Measurements from ENCODE around the gene NOX4.
"Not testable (repeated sequence)": the region's sequence is repeated elsewhere in the genome, so short reads cannot be mapped to it uniquely, and the experiment has no call there.

The NOX4 gene

DNA sequence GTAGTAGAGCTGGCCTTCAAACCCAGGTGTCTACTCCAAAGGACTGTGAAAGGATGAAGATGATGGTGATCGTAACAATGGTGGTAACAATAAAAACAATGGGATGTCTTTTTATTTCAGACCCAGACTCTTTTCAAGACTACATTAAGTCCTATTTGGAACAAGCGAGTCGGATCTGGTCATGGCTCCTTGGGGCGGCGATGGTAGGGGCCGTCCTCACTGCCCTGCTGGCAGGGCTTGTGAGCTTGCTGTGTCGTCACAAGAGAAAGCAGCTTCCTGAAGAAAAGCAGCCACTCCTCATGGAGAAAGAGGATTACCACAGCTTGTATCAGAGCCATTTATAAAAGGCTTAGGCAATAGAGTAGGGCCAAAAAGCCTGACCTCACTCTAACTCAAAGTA is 196.2 kb downstream of the NOX4 start:
- not testable (repeated sequence) for DNase-seq (ENCODE audit: low spot score)

DNA sequence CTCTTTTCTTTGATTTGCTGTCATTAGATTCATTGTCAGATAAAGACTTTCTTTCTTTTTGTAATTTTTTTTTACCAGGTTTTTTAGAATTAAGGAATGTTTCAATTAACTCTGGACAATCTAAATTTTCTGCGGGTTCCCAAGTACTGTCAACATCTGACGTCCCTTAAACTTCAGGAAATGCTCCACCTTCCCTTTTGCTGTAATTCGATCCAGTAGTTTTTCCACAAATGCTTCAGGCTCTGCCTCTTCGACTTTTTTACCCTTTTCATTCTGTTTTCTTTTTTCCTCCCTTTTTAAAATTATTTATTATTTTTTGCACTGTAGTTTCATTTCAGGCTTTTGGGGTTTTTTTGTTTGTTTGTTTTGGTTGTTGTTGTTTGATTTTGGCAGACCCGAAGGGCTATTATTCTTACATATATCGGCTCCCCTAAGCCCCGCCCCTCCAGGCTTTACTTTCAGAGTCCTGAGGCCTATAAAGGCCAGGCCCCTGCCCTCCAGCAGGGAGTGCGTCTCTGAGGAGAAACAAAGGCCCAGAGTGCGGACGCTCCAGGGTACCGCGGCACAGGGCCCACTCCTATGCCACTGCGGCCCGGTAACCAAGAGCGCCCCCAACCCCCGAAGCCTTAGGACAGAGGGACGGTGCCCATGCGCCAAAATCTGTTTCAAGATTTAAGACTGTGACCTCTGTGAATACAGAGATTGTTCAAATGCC is 197.1 kb downstream of the NOX4 start:
- DNase-seq (ENCODE audit: low spot score) = no peak

DNA sequence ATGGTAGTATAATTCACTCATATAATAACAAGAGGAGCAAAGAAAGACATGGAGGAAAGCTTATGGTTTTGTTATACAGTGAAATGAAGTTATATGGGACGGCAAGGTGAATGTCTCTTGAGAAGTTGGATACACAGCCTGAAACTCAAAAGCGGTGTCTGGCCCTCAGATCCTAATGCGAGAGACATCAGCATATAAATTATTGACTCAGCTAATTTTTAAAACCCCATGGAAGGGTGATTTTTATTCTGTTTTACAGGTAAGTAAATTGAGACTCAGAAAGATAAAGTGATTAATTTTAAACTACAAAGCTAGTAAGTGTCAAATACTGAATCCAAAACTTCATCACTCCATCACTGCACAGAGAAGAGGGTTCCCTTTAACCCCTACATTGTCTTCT is 203.2 kb downstream of the NOX4 start:
- DNase-seq (ENCODE audit: low spot score) = not testable (repeated sequence)

DNA sequence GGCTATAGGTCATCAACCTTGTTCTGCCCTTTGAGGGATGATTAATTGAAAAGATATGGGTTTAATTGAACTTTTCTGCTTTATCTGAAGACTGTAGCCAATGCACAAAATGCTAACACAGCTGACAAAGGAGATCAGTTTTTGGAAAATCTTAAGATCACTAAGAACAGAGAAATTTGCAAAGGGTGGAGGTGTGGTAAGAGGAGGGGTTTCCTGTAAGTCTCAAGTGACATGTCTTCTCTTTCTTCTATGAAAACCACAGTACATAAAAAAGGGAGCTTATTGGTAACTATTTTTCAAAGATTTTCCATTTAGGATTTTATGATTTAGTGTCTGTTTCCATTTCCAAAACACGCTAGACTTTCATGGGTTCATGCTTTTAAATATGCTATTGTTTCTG is 204.6 kb downstream of the NOX4 start:
- not testable (repeated sequence) for DNase-seq (ENCODE audit: low spot score)

GRCh38 chr11:89281032-89281677 is 210.0 kb downstream of the NOX4 start:
- not testable (repeated sequence) for DNase-seq (ENCODE audit: low spot score)

DNA sequence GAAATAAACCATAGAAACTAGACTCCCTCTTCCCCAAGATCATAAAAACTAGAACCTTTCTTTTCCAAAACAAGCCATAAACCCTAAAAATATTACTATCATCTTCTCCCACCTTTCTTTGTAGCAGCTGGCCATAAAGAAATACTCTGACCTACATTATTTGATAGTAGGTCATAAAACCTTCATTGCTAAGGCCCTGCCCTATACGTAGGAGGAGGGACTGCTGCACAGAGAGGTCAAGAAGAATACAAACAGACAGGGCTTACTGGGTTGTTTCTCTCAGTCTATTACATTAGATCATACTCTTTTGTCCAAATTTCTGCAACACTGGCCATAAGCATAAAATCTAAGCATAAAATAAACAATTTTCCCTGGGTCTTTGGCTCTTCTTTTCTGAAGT is 212.0 kb downstream of the NOX4 start:
- DNase-seq (ENCODE audit: low spot score) = no peak

- no peak for DNase-seq (ENCODE audit: low spot score)
Observed at GRCh38 chr11:89275966-89276365, 215.2 kb downstream of the NOX4 start.

Measured in LoVo (cell line).